ENCODE measurements around the gene TMEM129.

The TMEM129 gene

DNA sequence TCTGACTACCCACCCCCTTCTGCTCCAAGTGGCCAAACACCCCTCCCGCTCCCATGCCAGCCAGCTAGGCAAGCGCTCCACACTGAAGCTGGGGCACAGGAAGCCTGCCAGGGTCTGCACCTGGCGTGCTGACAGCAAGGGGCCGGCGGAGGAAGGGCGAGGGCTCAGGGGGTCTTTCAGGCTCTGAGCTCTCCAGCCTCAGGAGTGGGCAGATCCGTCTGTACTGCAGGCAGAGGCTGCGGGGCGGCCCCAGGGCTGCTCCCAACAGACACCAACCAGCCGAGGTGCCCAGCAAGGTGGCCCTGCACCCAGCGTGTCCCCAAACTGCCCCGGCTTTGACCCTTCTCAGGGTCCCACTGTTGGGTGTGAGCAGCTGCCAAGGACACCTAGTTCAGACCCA is 51.9 kb downstream of the TMEM129 start:
- DNase-seq (ENCODE audit: low read depth), result no peak

DNA sequence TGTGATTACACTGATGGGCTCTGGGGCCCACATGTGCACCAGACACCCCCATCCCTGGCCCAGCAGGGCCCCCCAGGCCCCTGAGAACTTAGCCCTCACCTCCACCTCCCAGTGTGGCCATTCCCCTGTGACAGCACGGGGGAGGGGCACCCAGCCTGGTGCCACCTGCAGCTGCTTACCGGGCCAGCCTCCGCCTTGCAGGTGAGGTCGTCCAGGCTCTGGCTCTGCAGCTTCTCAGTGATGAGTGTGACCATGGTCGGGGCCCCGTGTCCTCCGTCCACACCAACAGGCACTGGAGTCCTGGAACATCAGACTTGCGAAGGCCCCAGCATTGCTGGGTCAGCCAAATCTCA is 52.7 kb downstream of the TMEM129 start:
- DNase-seq (ENCODE audit: low read depth), result no peak

DNA sequence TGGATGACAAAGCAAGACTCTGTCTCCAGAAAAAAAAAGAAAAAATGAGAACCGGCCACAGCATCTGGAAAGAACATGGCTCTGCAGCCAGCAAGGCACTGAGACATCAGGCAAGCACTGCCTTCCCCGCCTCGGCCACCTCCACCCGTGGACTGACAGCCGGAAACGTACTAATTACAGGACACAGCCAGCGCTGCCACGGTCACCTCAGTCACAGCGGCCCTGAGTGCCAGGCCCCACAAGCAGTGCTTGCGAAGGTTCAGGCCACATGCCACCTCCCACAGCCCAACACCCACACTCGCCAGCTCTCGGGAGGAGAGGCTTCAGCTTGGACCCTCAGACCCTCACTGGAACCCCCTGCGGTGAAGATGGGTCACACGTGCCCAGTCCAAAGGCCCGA is 53.9 kb downstream of the TMEM129 start:
- no peak for DNase-seq (ENCODE audit: low read depth)

DNA sequence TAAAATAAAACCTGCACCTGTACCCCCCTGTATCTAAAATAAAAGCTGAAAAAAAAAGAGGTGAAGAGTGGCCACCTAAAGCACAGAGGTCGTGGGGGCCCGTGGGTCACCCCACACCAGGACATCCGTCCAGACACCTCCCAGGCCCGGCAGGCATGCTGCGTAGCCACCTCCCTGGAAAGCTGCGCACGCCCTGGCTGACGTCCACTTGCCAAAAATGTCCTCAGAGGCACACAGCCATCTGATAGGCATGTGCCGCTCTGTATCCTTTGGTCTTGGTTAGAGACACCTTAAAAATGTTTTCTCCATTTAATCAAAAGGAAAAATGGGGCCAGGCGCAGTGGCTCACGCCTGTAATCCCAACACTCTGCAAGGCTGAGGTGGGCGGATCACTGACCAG is 54.7 kb downstream of the TMEM129 start:
- no peak for DNase-seq (ENCODE audit: low read depth)

Data from amniotic epithelial cell (primary cell).